NCI-H1417 treated with DMSO at 0.1 percent for 48 hours (cell line): ENCODE results near the gene FOXF1.

Experiments used
- DNase-seq: peaks from one replicate; lab custom pipeline; 2025; lab: John Stamatoyannopoulos, UW

FOXF1 gene

GRCh38 chr16:86558355-86559193, 48.2 kb downstream of the FOXF1 start:
- no peak for DNase-seq

- no peak for DNase-seq
These were observed 49.5 kb downstream of the FOXF1 start for GRCh38 chr16:86559802-86560305.

- no peak for DNase-seq
These were observed 52.0 kb downstream of the FOXF1 start for GRCh38 chr16:86562356-86562755.

- no peak for DNase-seq
These were observed 53.4 kb downstream of the FOXF1 start for GRCh38 chr16:86563469-86564345.
